GM12878 (cell line): ENCODE measurements around the gene GUCY2D.

Experiments used
- ATF7 ChIP-seq: fragments of 450-650 bp; IDR thresholded peaks from 2 replicates; pipeline ENCODE4 v1.6.1; 2016; ENCODE audit warnings: low read depth, mild to moderate bottlenecking
- CEBPB ChIP-seq, 2 experiments: fragments of 150-350 bp in 1 of 2; IDR thresholded peaks; 2 replicates each; pipeline ENCODE4 v1.6.1; 2012 to 2014; ENCODE audit warnings: low read depth in 2 of 2, low read length in 2 of 2, borderline replicate concordance in 1 of 2, inconsistent platforms in 1 of 2
- CREM ChIP-seq: IDR thresholded peaks from 2 replicates; pipeline ENCODE4 v1.6.1; 2014; ENCODE audit warnings: antibody characterized with exemption, low read depth
- CTCF ChIP-seq, 3 experiments: IDR thresholded peaks in 2 of 3; conservative IDR thresholded peaks in 1 of 3; 2 replicates each; pipeline ENCODE4 v1.5.1; 2011; ENCODE audit warnings: low read depth in 3 of 3, low read length in 3 of 3, mild to moderate bottlenecking in 3 of 3, control low read depth in 2 of 3, moderate library complexity in 2 of 3, inconsistent platforms in 1 of 3, mixed read lengths in 1 of 3; ENCODE audit not compliant: control insufficient read depth in 2 of 3, insufficient read depth in 1 of 3; ENCODE audit errors: extremely low read depth in 1 of 3
- FOXK2 ChIP-seq: fragments of 450-650 bp; IDR thresholded peaks from 2 replicates; pipeline ENCODE4 v1.6.1; 2017; ENCODE audit warnings: mild to moderate bottlenecking, moderate library complexity
- HDAC2 ChIP-seq: fragments of 200-600 bp; sonication (generic); IDR thresholded peaks from 2 replicates; pipeline ENCODE4 v1.6.1; 2017
- HDGF ChIP-seq: fragments of 450-650 bp; IDR thresholded peaks from 2 replicates; pipeline ENCODE4 v1.6.1; 2016; ENCODE audit warnings: antibody characterized with exemption
- NFIC ChIP-seq: IDR thresholded peaks from 2 replicates; pipeline ENCODE4 v1.6.1; 2012; ENCODE audit warnings: low read depth, mild to moderate bottlenecking, inconsistent platforms, low read length, moderate library complexity
- NFYB ChIP-seq: IDR thresholded peaks from 2 replicates; pipeline ENCODE4 v1.6.1; 2011; ENCODE audit warnings: low read depth, mild to moderate bottlenecking, low read length, improper control_type of control experiment, moderate library complexity; ENCODE audit not compliant: insufficient read depth
- POLR2A ChIP-seq: IDR thresholded peaks from 2 replicates; pipeline ENCODE4 v1.6.1; 2011; ENCODE audit warnings: low read depth, mild to moderate bottlenecking, low read length
- POLR2AphosphoS5 ChIP-seq: IDR thresholded peaks from 2 replicates; pipeline ENCODE4 v1.6.1; 2011; ENCODE audit warnings: mild to moderate bottlenecking, low read length, inconsistent platforms
- RFX5 ChIP-seq: IDR thresholded peaks from 2 replicates; pipeline ENCODE4 v1.6.1; 2011; ENCODE audit warnings: low read depth, low read length, improper control_type of control experiment
- TCF7 ChIP-seq: IDR thresholded peaks from 2 replicates; pipeline ENCODE4 v1.6.1; 2014; ENCODE audit warnings: antibody characterized with exemption, borderline replicate concordance

GRCh38 chr17:8025176-8025911, 22.9 kb downstream of the GUCY2D start:
- TF ChIP-seq POLR2AphosphoS5 (no peak), POLR2A (no peak), CEBPB (IDR thresholded peaks at IDR 0.05; ENCODE audit: borderline replicate concordance in 1 of 2, low read depth in 2 of 2, low read length in 2 of 2) (no peak), ATF7 (no peak), NFIC (no peak), TCF7 (no peak), NFYB (no peak), HDAC2 (no peak), CREM (no peak), RFX5 (no peak), CTCF (IDR thresholded peaks at IDR 0.05 in 2 of 3, conservative IDR thresholded peaks at IDR 0.05 in 1 of 3; ENCODE audit: control insufficient read depth in 2 of 3, extremely low read depth in 1 of 3, insufficient read depth in 1 of 3, low read depth in 3 of 3, low read length in 3 of 3) (no peak), HDGF (no peak), FOXK2 (no peak)
